Measurements from ENCODE around the gene MYO1D. TPM values are rescaled to one million over a fixed set of nuclear protein-coding genes. Genes with fewer than 3 reads are reported as not detected.

The MYO1D gene
- total RNA-seq, 1 donor from 2014 or later = 5.5 TPM

GRCh38 chr17:32780721-32781120 is 96.2 kb downstream of the MYO1D start:
- H3K4me3 ChIP-seq = no peak overlapping the region
- no peak for TF ChIP-seq CTCF (IDR thresholded peaks at IDR 0.05; ENCODE audit: borderline replicate concordance)
- H3K4me1 ChIP-seq = no peaks in the 10 kb centered on the region
- DNase-seq = no peak
- H3K9me3 ChIP-seq (replicated peaks) = no peaks in the 10 kb centered on the region
- no peaks in the 10 kb centered on the region for H3K27me3 ChIP-seq (ENCODE audit: low read depth)
- H3K27ac ChIP-seq (replicated peaks) = no peak overlapping the region
- intact Hi-C loops (cut with micrococcal nuclease) = loop anchor here (5.0 to 10.0 kb wide), 2 partner anchors 97 to 134 kb away; partner anchors contain the start of gene MYO1D
- no peaks in the 10 kb centered on the region for H3K36me3 ChIP-seq

- no peak overlapping the region for H3K4me3 ChIP-seq
- H3K27ac ChIP-seq (replicated peaks) = no peak overlapping the region
- no peak for TF ChIP-seq CTCF (IDR thresholded peaks at IDR 0.05; ENCODE audit: borderline replicate concordance)
- no peaks in the 10 kb centered on the region for H3K36me3 ChIP-seq
- intact Hi-C loops (cut with micrococcal nuclease) = no loop called here
- no peak for DNase-seq
- H3K27me3 ChIP-seq (ENCODE audit: low read depth) = no peaks in the 10 kb centered on the region
- no peaks in the 10 kb centered on the region for H3K9me3 ChIP-seq (replicated peaks)
- no peaks in the 10 kb centered on the region for H3K4me1 ChIP-seq
These were observed 99.0 kb downstream of the MYO1D start for GRCh38 chr17:32777922-32778321.

- intact Hi-C loops (cut with micrococcal nuclease) = no loop called here
- H3K36me3 ChIP-seq = no peaks in the 10 kb centered on the region
- no peak for DNase-seq
- H3K27me3 ChIP-seq (ENCODE audit: low read depth) = no peaks in the 10 kb centered on the region
- no peak overlapping the region for H3K4me3 ChIP-seq
- H3K4me1 ChIP-seq = no peaks in the 10 kb centered on the region
- no peak overlapping the region for H3K27ac ChIP-seq (replicated peaks)
- no peak for TF ChIP-seq CTCF (IDR thresholded peaks at IDR 0.05; ENCODE audit: borderline replicate concordance)
- no peaks in the 10 kb centered on the region for H3K9me3 ChIP-seq (replicated peaks)
These were observed 99.5 kb downstream of the MYO1D start for GRCh38 chr17:32777436-32777835.

GRCh38 chr17:32774695-32775084 is 102.2 kb downstream of the MYO1D start:
- DNase-seq = no peak
- H3K36me3 ChIP-seq = no peaks in the 10 kb centered on the region
- H3K9me3 ChIP-seq (replicated peaks) = no peaks in the 10 kb centered on the region
- intact Hi-C loops (cut with micrococcal nuclease) = no loop called here
- H3K4me3 ChIP-seq = no peak overlapping the region
- no peaks in the 10 kb centered on the region for H3K27me3 ChIP-seq (ENCODE audit: low read depth)
- H3K4me1 ChIP-seq = no peaks in the 10 kb centered on the region
- no peak for TF ChIP-seq CTCF (IDR thresholded peaks at IDR 0.05; ENCODE audit: borderline replicate concordance)
- no peak overlapping the region for H3K27ac ChIP-seq (replicated peaks)

- no peak for DNase-seq
- H3K36me3 ChIP-seq = no peaks in the 10 kb centered on the region
- H3K4me1 ChIP-seq = no peaks in the 10 kb centered on the region
- H3K4me3 ChIP-seq = no peak overlapping the region
- TF ChIP-seq CTCF (IDR thresholded peaks at IDR 0.05; ENCODE audit: borderline replicate concordance) = no peak
- intact Hi-C loops (cut with micrococcal nuclease) = no loop called here
- H3K9me3 ChIP-seq (replicated peaks) = no peaks in the 10 kb centered on the region
- no peaks in the 10 kb centered on the region for H3K27me3 ChIP-seq (ENCODE audit: low read depth)
- H3K27ac ChIP-seq (replicated peaks) = no peak overlapping the region
These were observed 102.8 kb downstream of the MYO1D start for GRCh38 chr17:32773856-32774694.

Data from left ventricle myocardium inferior (tissue), 1 donor.